ENCODE measurements around the gene TYK2. TPM values are rescaled to one million over a fixed set of nuclear protein-coding genes. Genes with fewer than 3 reads are reported as not detected.
"Not testable (repeated sequence)": the region's sequence is repeated elsewhere in the genome, so short reads cannot be mapped to it uniquely, and the experiment has no call there.

The TYK2 gene
- polyA plus RNA-seq, 3 donors, result 59.0 to 141 (median 106) TPM

DNA sequence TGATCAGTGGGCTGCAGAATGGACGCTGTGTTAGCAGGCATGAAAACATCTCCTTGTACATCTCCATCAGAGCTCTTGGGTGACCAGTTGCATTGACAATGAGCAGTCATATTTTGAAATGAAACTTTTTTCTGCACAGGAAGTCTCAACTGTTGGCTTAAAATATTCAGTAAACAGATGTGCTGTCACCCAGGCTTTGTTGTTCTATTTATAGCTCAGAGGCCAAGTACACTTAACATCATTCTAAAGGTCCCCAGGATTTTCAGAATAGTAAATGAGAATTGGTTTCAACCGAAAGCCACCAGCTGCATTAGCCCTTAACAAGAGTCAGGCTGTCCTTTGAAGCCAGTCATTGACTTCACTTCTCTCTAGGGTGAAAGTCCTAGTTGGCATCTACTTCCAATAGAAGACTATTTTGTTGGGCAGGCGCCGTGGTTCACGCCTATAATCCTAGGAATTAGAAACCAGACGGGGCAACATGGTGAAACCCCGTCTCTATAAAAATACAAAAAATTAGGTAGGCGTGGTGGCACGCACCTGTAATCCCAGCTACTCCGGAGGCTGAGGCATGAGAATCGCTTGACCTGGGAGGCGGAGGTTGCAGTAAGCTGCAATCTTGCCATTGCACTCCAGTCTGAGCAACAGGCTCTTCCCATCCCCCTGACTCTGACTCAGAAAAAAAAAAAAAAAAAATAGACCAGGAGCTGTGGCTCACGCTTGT lies 32.0 kb upstream of the TYK2 start:
- WGBS, 3 donors, result 71 to 78% (median 76%) methylated on average over 13 of the region's 13 CpGs
- H3K27ac ChIP-seq (ENCODE audit: low read depth, low read length), result no peak overlapping the region

DNA sequence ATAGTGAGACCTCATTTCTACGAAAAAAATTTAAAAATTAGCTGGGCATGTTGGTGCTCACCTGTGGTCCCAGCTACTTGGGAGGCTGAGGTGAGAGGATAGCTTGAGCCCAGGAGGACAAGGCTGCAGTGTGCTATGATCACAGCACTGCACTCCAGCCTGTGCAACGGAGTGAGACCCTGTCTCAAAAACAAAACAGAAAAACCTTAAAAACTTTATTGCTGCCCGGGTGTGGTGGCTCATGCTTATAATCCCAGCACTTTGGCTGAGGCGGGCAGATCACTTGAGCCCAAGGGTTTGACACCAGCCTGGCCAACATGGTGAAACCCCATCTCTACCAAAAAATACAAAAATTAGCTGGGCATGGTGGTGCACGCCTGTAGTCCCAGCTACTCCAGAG lies 30.9 kb upstream of the TYK2 start:
- 66 to 82% (median 80%) methylated on average over 5 of the region's 5 CpGs for WGBS, 3 donors
- H3K27ac ChIP-seq (ENCODE audit: low read depth, low read length), result not testable (repeated sequence)

DNA sequence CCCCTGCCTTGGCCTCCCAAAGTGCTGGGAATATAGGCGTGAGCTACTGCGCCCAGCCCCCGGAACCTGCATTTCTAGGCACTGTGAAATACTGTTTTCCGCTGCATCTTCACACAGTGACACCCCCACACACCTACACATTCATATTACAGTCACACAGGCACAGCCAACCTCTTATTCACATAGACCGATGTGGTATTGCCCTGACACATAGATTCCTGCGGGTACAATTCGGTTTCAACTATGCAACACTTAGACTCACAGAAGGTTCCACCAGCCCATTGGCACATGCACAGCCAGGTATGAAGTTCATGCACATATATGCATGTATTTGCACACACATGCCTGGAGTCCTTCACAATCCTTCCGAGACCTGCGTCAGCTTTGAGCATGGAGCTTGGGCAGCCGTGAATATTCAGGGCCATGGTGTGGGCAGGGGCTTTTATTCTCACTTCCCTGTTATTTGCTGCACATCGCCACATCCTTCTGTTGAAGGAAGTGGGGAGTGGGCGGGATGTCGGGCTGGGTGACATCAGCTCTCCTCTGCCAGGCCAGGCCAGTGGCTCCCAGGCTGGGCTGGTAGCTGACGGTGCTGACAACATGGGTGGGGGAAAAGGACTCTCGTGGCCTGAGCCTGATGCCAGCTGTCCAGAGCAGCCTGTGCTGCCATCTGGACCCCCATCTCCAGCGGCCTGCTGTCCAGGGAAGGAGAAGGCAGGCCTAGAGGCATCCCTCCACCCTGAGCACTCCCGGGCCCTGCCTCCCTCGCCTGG lies 28.3 kb upstream of the TYK2 start:
- WGBS, 3 donors, result 52 to 66% (median 57%) methylated on average over 17 to 18 of the region's 18 CpGs
- H3K27ac ChIP-seq (ENCODE audit: low read depth, low read length), result no peak overlapping the region

DNA sequence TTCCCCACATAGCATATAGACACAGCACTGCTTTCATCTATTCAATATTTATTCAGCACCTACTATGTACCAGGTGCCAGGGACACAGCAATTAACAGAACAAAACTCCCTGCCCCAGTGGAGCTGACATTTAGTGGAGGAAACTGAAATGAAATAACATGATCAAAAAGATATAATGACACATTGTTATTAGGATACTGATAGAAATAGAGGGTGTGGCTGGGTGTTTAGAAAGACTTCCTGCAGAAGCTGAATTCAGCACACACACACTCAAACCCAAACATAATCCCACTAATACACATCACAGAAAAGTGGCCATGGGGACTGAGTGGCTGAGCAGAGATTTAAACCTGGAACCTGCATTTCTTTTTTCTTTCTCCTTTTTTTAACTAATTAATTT lies 26.7 kb upstream of the TYK2 start:
- H3K27ac ChIP-seq (ENCODE audit: low read depth, low read length), result no peak overlapping the region

DNA sequence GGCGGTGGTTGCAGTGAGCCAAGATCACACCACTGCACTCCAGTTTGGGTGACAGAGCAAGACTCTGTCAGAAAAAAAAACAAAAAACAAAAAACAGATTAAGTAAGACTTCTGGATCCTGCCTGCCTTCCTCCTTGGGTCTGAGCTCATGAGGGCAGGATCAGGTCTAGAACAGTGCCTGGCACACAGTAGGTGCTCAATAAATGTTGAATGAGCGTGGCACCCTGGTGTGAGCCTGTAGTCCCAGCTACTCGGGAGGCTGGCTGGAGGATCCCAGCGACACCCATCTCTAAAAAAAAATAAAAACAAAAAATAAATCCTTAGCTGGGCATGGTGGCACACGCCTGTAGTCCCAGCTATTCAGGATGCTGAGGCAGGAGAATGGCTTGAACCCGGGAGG lies 25.8 kb upstream of the TYK2 start:
- WGBS, 3 donors, result 72 to 83% (median 75%) methylated on average over 6 of the region's 6 CpGs
- H3K27ac ChIP-seq (ENCODE audit: low read depth, low read length), result no peak overlapping the region

DNA sequence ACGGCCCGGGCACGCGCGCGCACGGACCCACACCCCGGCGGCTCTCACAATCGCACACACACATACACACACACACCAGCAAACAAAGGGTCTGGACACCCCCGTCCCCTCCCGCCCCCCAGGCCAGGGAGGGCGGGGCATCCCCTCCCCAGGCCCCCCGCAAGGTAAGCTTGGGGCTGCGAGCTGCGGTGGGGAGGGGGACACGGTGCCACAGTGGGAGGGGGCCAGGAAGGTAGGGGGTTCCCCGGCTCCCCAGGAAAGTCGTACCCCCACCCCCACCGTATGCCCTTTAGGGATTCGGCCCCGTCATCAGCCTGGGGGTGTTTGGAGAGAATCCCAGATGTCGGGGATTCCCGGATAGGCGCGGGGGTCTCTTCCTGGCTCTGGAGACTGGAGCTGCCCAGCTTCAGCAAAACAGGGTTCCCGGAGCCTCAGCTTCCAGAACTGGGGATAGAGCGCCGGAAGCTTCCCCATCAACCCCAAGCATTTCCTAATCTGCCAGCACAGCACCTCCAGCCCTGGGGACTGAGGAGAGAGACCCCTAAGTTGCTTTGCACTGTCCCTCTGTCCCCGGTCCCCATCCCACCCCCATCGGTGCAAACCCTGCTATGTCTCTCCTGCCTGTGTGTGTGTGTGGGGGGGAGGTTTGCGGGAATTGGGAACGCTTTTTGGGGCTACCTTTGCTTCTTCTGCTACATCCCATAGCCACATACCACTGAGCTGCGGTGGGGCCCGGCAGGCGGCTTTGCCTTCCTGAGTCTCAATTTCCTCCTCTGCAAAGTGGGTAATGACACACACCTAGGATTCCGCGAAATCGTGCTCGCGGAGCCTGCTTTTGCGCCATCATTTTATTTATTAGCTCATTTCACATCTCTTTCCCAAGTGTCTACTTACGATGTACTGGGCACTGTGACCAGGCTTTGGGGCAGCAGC lies 24.8 kb upstream of the TYK2 start:
- WGBS, 3 donors, result 3 to 6% (median 5%) methylated on average over 36 to 43 of the region's 43 CpGs
- no peak overlapping the region for H3K27ac ChIP-seq (ENCODE audit: low read depth, low read length)

DNA sequence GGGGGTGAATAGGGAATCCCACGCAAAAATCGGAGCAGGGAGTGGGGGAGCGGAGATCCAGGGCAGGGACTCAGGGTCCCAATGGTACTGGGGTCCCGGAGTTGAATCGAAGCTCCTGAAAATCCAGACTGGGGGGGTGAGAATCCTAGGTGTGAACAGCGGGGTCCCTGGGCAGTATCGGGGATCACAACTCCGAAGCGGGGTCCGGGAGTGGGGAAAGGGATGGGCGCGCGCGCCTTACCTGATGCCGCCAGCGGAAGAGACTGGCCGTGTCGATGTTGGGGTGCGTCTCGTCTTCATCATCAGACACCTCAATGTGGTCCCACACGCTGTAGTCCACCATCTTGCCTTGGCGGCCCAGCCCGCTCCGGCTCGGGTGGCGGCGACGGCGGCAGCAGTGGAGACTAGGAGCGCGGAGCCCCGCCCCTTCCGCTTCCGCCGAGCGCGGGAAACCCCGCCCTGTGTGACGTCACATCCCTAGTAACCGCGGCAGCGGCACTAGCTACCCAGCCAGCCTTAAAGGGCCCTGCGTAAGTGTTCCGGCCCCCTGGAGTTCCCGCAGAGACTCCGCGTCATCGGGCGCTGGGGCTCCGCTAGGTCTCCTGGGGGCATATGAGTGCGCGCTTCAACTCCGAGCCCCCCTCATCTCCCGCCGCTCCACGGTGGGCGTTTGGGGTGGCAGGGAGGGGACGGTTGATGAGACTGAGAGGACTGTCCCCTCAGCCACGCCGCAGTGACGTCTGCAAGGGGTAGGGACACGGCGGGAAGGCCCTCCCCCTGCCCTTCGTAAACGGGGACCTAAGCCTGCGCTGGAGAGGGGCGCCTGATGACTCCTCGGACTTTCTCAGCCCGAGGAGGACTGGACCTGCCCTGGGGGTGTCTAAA lies 23.0 kb upstream of the TYK2 start, which contains the start of gene CDC37:
CDC37 (minus strand) TSS at position 406 of the 885 bp plus-strand sequence; CDS start at position 343, 63 bp downstream.
- peak within 1 kb of the TSS; percentile 70 for H3K27ac ChIP-seq (ENCODE audit: low read depth, low read length)
- 0% methylated on average over 65 to 69 of the region's 69 CpGs for WGBS, 3 donors

DNA sequence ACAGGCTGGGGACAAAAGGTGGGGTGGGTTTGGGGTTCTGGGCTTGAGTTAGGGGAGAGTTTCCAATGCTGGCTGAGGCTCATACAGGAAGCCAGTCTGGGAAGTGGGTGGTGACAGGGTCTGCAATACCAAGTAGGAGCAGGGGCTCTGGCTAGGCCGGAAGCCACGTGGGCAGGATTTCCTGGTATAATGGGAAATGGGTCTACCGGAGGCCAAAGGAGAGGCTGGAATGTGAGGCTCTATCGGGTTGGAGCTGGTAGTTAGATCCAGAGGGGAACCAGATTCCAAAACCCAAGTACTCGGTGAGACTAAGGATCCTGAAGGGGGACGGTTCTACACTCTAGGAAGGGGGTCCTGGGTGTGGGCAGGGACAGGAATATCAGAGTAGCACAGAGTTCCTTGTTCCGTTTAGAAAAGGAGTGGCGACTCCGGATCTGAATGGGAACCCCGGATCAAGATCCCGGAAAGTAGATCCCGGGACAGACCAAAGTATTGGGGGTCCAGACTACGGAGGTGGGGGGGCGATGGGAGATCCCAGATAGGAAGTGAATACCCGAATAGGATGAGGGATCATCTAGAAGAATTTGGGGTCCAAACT lies 22.2 kb upstream of the TYK2 start:
- peak overlapping the region; percentile 70 for H3K27ac ChIP-seq (ENCODE audit: low read depth, low read length)
- 1 to 2% (median 1%) methylated on average over 15 of the region's 15 CpGs for WGBS, 3 donors

DNA sequence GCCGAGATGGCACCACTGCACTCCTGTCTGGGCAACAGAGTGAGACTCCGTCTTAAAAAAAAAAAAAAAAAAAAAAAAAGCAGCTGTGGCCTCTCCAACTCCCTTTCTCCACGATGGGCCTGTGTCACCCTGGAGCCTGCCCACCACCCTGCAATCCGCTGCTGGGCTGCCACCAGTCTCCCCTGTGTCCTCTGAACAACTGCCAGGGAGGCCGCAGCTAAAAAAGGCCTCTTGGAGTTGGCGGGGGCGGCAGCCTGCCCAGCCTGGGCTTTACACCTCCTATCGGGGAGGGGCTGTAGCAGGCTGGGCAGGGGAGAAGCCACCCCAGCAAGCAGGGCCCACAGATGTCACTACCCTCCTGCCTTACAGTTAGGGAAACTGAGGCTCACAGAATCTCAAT lies 19.5 kb upstream of the TYK2 start:
- H3K27ac ChIP-seq (ENCODE audit: low read depth, low read length), result no peak overlapping the region
- WGBS, 3 donors, result 83 to 93% (median 88%) methylated on average over 6 to 8 of the region's 8 CpGs

DNA sequence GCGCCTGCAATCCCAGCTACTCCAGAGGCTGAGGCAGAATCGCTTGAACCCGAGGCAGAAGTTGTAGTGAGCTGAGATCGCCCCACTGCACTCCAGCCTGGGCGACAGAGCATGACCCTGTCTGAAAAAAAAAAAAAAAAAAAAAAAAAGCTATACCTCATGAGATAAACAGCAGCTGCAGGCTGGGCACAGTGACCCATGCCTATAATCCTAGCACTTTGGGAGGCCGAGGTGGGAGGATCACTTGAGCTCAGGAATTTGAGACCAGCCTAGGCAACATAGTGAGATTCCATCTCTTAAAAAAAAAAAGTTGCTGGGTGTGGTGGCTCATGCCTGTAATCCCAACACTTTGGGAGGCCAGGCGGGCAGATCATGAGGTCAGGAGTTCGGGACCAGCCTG lies 19.0 kb upstream of the TYK2 start:
- WGBS, 3 donors, result 85 to 95% (median 90%) methylated on average over 6 to 8 of the region's 8 CpGs
- H3K27ac ChIP-seq (ENCODE audit: low read depth, low read length), result not testable (repeated sequence)

DNA sequence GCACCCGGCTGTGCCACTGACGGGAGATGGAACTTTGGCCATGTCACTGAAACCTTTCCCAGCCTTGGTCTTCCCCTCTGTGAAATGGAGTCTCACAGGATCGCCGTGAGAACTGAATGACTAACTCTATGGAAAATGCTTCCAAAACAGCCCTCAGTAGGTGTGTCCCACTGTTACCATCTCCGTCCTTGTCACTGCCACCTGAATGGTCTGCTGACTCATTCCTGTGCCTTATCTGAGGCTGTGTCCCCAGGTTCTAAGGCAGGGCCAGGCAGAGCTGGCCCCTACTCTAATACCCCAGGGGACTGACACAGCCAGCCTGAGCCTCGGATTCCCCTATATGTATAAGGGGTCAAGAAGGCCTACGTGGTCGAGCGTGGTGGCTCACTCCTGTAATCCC lies 18.4 kb upstream of the TYK2 start:
- WGBS, 3 donors, result 79 to 83% (median 83%) methylated on average over 9 of the region's 9 CpGs
- H3K27ac ChIP-seq (ENCODE audit: low read depth, low read length), result no peak overlapping the region

DNA sequence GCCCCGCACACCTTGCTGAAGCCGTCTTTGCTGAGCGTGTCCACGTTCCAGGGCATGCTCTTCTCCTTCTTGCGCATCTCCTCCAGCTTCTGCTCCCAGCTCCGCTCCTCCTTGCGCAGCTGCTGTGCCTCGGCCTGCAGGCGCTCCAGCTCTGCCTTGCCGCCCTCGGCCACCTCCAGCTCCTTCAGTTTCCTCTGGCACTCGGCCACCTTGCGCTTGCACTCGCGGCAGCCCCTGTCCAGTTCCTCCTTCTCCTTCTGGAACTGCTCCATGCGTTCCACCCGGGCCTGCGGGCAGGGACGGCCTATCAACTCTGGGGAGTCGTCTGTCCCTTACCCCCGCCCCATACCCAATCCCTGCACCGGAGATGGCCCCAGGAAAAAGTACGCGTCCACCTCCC lies 15.5 kb upstream of the TYK2 start:
- H3K27ac ChIP-seq (ENCODE audit: low read depth, low read length), result peak overlapping the region; percentile 17
- 66 to 80% (median 71%) methylated on average over 22 to 24 of the region's 24 CpGs for WGBS, 3 donors

DNA sequence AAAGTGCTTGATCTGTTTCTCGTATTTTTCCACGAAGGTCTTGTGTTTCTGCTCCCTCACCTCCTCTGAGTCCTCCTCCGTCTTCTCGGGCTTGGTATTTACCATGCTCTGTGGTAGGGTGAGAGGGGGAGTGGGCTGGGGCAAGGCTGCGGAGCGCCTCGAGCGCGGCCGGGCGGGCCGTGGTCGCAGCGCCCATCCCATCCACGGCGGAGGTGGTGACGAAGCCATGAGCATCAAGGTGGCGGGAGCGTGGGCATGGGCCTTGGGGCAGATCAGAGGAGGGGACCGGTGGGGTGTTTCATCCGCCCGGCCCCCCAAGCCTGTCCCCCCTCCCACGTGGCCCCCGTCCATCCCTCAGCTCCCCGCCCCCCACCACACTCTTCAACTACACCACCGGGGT lies 15.1 kb upstream of the TYK2 start:
- H3K27ac ChIP-seq (ENCODE audit: low read depth, low read length), result no peak overlapping the region
- WGBS, 3 donors, result 92 to 96% (median 95%) methylated on average over 17 to 26 of the region's 26 CpGs

DNA sequence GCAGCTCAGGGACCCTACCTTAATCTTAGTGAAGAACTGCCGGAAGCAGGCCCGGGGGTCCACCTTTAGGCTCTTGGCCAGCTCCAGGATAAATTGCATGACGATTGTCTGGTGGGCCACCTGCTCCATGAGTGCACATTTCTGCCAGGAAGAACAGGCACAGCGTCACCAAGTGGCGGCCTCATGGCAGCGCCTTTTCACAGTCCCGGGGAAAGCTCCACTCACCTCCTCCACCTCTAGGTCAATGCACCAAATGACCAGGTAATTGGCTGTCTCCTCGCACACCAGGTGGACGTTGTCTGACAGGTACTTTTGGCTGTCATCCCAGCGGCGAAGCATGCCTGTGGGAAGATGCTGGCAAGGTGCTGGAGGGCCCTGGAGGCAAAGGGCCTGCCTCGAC lies 14.6 kb upstream of the TYK2 start:
- H3K27ac ChIP-seq (ENCODE audit: low read depth, low read length), result no peak overlapping the region
- 93 to 95% (median 94%) methylated on average over 12 of the region's 12 CpGs for WGBS, 3 donors

DNA sequence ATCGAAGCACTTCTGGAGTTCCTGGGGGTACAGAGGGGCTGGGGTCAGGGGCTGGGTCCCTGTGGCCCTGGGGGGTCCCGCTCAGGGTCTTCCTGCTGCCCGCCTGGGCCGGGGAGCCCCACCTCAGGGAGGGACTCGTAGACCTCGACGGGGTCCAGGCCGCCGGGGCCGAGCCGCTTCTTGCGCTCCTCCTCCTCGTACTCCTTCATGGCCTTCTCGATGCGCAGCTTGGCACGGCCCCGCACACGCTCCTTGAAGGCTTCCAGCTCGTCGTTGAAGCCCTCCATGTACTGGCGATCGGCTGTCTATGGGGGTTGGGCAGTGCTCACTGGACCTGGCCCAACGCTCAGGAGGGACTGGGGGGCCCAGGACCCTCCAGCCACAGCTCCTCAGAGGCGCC lies 12.8 kb upstream of the TYK2 start:
- WGBS, 3 donors, result 93% methylated on average over 24 of the region's 24 CpGs
- H3K27ac ChIP-seq (ENCODE audit: low read depth, low read length), result no peak overlapping the region

DNA sequence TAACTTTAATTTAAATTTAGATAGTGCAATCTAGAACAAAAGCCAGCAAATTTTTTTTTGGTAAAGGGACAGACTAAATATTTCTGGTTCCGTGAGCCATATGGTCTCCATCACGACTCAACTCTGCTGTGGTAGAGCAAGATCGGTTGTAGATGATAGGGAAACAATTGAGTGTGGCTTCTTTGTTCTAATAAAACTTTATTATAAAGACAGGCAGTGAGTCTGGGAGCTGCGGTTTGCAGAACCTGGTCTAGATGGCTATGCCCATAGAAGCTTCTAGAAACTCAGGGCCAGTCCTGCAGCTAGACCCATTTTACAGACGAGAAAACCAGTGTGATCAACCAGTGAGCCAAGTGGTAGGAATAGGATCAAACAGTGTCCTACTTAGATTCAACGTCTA lies 11.7 kb upstream of the TYK2 start:
- no peak overlapping the region for H3K27ac ChIP-seq (ENCODE audit: low read depth, low read length)
- 80 to 85% (median 84%) methylated on average over 6 of the region's 6 CpGs for WGBS, 3 donors

DNA sequence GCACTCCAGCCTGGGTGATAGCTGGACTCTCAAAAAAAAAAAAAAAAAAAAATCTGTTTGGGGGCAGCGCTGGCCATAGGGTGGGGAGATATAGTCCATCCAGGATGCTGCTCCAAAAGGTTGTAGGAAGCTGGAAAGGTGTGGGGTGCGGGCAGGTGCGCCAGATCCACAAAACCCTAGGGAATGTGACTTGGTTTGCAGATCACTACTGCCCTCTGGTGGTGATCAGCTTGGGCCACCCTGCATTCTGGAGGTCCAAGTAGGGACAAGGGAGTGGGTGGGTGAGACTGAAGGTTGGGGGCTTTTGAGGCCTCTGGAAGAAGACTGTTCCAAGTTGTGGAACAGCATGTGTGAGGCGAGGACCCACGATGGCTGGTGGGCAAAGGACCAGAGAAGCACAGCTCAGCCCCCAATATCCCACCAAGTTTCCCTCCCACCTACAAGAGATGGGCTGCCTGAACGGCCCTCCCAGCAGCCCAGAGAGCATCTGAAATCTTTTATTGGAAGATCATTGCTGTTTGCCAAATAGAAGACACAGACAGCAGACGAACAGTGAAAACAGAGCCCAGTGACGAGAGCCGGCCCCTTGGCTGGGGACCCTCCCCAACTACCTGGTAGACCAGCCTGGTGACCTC lies 10.4 kb upstream of the TYK2 start:
- no peak overlapping the region for H3K27ac ChIP-seq (ENCODE audit: low read depth, low read length)
- WGBS, 3 donors, result 44 to 59% (median 49%) methylated on average over 9 of the region's 9 CpGs

Data from adipose tissue (tissue), 3 donors.